ENCODE results near the gene AFAP1. TPM values are rescaled to one million over a fixed set of nuclear protein-coding genes. Genes with fewer than 3 reads are reported as not detected.

AFAP1 gene
- total and polyA plus RNA-seq, 2 of the 4 experiments (the other 2 are of a cell fraction): 48.2 to 80.9 TPM

GRCh38 chr4:7779432-7779768 is 160.3 kb downstream of the AFAP1 start:
- TF ChIP-seq USF2 (IDR thresholded peaks at IDR 0.05; ENCODE audit: low read depth, low read length) (no peak), POLR2A (IDR thresholded peaks at IDR 0.05; ENCODE audit: low read depth, low read length) (no peak), SMC3 (IDR thresholded peaks at IDR 0.05; ENCODE audit: low read depth, low read length) (no peak), CTCF (conservative IDR thresholded peaks at IDR 0.05; ENCODE audit: low read depth, low read length) (no peak), RCOR1 (IDR thresholded peaks at IDR 0.05; ENCODE audit: insufficient replicate concordance, low read length) (no peak), FOS (IDR thresholded peaks at IDR 0.05; ENCODE audit: low read depth, low read length) (no peak), MXI1 (IDR thresholded peaks at IDR 0.05; ENCODE audit: borderline replicate concordance, low read depth, low read length) (no peak), RFX5 (IDR thresholded peaks at IDR 0.05; ENCODE audit: low read depth, low read length) (no peak), MAZ (IDR thresholded peaks at IDR 0.05; ENCODE audit: borderline replicate concordance, low read depth, low read length) (no peak), BHLHE40 (IDR thresholded peaks at IDR 0.05; ENCODE audit: low read depth, low read length) (no peak)
- in situ Hi-C loops (cut with MboI; ENCODE audit: low sequenced_read_pairs) (no loop called here), dilution Hi-C loops (cut with HindIII; ENCODE audit: low sequenced_read_pairs, unreplicated experiment) (no loop called here), intact Hi-C loops (cut with micrococcal nuclease) (no loop called here)
- 0 out of 2 replicates have a peak overlapping the region, but pooled peaks have one; percentile 25 for H2BK120ac ChIP-seq (ENCODE audit: low read depth, low read length)
- H3K27me3 ChIP-seq (ENCODE audit: control insufficient read depth, insufficient read depth, low read length): no peaks in the 10 kb centered on the region
- H3K36me3 ChIP-seq (ENCODE audit: control insufficient read depth, insufficient read depth, low read length): peaks cover 60% of the 10 kb centered on the region
- no peak overlapping the region for H2BK20ac ChIP-seq (ENCODE audit: low read depth, low read length)
- peaks cover 11% of the 10 kb centered on the region for H3K9me1 ChIP-seq (ENCODE audit: insufficient read depth, low read length)
- peak overlapping the region in 1 of 2 experiments; percentile 82; a peak in 1 of 4 replicates for H4K8ac ChIP-seq (ENCODE audit: low read depth in 2 of 2, low read length in 2 of 2)
- peak overlapping the region; percentile 34 for H2BK5ac ChIP-seq (ENCODE audit: low read depth, low read length, poor library complexity, severe bottlenecking)
- no peak overlapping the region for H2AK5ac ChIP-seq (ENCODE audit: low read depth, low read length)
- H4K5ac ChIP-seq (ENCODE audit: low read depth, low read length): no peak overlapping the region; the same call in 1 of the 2 replicates
- H3K4ac ChIP-seq (ENCODE audit: low read depth, low read length): peak overlapping the region; percentile 23
- no peak overlapping the region for H3K4me3 ChIP-seq (ENCODE audit: insufficient read depth, low read depth, low read length)
- POLR2A ChIA-PET (ENCODE audit: unreplicated experiment): no interaction called here
- 0 out of 2 replicates have a peak overlapping the region, but pooled peaks have one; percentile 9 for H4K91ac ChIP-seq (ENCODE audit: insufficient read depth, low read depth, low read length)
- H3K9ac ChIP-seq (ENCODE audit: low read depth, low read length): no peak overlapping the region
- H3K27ac ChIP-seq (ENCODE audit: insufficient read depth, low read length): peak overlapping the region; percentile 46; the same call in 1 of the 2 replicates
- 0% methylated on average over 1 of the region's 5 CpGs; no CpG with 5 or more reads in 1 of the 2 experiments for WGBS, 2 experiments (ENCODE audit: extremely low coverage in 2 of 2, insufficient read length in 1 of 2)
- peaks cover 24% of the 10 kb centered on the region for H3K4me1 ChIP-seq (ENCODE audit: control insufficient read depth, insufficient read depth, low read length)
- H2AFZ ChIP-seq (replicated peaks; ENCODE audit: low read length, poor library complexity): no peak overlapping the region
- H3K14ac ChIP-seq (replicated peaks; ENCODE audit: low read depth, low read length): peak overlapping the region; percentile 61; the same call in 1 of the 2 replicates
- CTCF ChIA-PET: no interaction called here
- H4K20me1 ChIP-seq (ENCODE audit: insufficient read depth, low read length): peaks cover 42% of the 10 kb centered on the region
- H2BK15ac ChIP-seq (ENCODE audit: low read depth, low read length): no peak overlapping the region
- H2AK9ac ChIP-seq (replicated peaks; ENCODE audit: low read depth, low read length, poor library complexity): peak overlapping the region; percentile 17
- peaks cover 42 to 86% of the 10 kb centered on the region in 2 experiments for H3K79me1 ChIP-seq (ENCODE audit: low read depth in 1 of 2, low read length in 2 of 2)
- ATAC-seq (ENCODE audit: low read depth): peak; percentile 27
- peak; percentile 49 for DNase-seq
- peak overlapping the region; percentile 88 for H3K4me2 ChIP-seq (ENCODE audit: low read depth, low read length)
- BruUV-seq (replicated peaks): no TSS peak
- no peak overlapping the region for H3K18ac ChIP-seq (ENCODE audit: low read depth, low read length)
- H3K9me3 ChIP-seq (ENCODE audit: control insufficient read depth, insufficient read depth, low read length): no peaks in the 10 kb centered on the region
- H3K56ac ChIP-seq (ENCODE audit: extremely low read depth, insufficient read depth, low read length): no peak overlapping the region
- H3K23ac ChIP-seq (ENCODE audit: low read depth, low read length): peak overlapping the region; percentile 39

All from IMR-90 (cell line).